Choroid plexus epithelial cell (primary cell): ENCODE results near the gene CD164L2.

Source experiments
- DNase-seq: peaks from one replicate; pipeline ENCODE4 v3.0.0-alpha.2; 2010; ENCODE audit warnings: low read depth
- H3K4me3 ChIP-seq: 2 replicates; pipeline ENCODE4 v1.5.1; 2011; ENCODE audit warnings: low read depth, mild to moderate bottlenecking, control low read depth, low read length, moderate library complexity
- TF ChIP-seq, protein P1 (sequence below): conservative IDR thresholded peaks from 2 replicates; pipeline ENCODE4 v1.5.1; 2011; ENCODE audit warnings: low read depth, mild to moderate bottlenecking, control low read depth, inconsistent platforms, low read length, moderate library complexity

The CD164L2 gene

DNA sequence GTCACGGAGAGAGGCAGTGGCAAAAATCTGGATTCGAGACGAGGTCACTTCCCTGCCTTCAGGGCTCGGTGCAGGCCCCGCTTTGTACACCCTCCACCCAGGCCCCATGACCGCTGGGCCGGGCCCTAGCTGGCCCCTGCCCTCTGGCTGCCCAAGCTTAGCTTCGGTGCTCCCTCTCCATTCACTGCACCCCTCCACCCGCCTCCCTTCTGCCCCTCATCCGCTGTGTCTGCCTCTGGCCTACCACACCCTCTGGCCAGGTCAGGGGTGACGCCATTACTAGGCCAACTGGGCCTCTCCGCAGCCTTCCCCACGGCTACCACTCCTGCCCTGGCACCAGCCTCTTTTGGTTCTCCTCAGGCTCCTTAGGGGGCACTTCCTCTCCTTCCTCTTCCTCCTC, 528 bp upstream of the CD164L2 start:
- TF ChIP-seq, protein P1, sequence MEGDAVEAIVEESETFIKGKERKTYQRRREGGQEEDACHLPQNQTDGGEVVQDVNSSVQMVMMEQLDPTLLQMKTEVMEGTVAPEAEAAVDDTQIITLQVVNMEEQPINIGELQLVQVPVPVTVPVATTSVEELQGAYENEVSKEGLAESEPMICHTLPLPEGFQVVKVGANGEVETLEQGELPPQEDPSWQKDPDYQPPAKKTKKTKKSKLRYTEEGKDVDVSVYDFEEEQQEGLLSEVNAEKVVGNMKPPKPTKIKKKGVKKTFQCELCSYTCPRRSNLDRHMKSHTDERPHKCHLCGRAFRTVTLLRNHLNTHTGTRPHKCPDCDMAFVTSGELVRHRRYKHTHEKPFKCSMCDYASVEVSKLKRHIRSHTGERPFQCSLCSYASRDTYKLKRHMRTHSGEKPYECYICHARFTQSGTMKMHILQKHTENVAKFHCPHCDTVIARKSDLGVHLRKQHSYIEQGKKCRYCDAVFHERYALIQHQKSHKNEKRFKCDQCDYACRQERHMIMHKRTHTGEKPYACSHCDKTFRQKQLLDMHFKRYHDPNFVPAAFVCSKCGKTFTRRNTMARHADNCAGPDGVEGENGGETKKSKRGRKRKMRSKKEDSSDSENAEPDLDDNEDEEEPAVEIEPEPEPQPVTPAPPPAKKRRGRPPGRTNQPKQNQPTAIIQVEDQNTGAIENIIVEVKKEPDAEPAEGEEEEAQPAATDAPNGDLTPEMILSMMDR, result no peak
- no peak overlapping the region for H3K4me3 ChIP-seq
- DNase-seq, result no peak

GRCh38 chr1:27381969-27382762, 967 bp downstream of the CD164L2 start:
- no peak for DNase-seq
- TF ChIP-seq, protein P1, result no peak
- H3K4me3 ChIP-seq, result no peak overlapping the region

- TF ChIP-seq, protein P1, result no peak
- H3K4me3 ChIP-seq, result no peak overlapping the region
- no peak for DNase-seq
Measured at GRCh38 chr1:27380766-27381733, 2.1 kb downstream of the CD164L2 start.

- TF ChIP-seq, protein P1, result no peak
- no peak for DNase-seq
- no peak overlapping the region for H3K4me3 ChIP-seq
Measured at GRCh38 chr1:27380224-27380623, 2.9 kb downstream of the CD164L2 start.

- no peak for DNase-seq
- H3K4me3 ChIP-seq, result no peak overlapping the region
- TF ChIP-seq, protein P1, result no peak
Measured at GRCh38 chr1:27379564-27380122, 3.5 kb downstream of the CD164L2 start.

GRCh38 chr1:27377760-27378495, 5.2 kb downstream of the CD164L2 start:
- no peak for DNase-seq
- H3K4me3 ChIP-seq, result no peak overlapping the region
- TF ChIP-seq, protein P1, result no peak
